CD14-positive monocyte (primary cell): ENCODE data around the gene PTPRR. TPM values are rescaled to one million over a fixed set of nuclear protein-coding genes. Genes with fewer than 3 reads are reported as not detected.

Experiments used
- DNase-seq, 3 donors: peaks; one replicate each; pipeline ENCODE4 v3.0.0-alpha.2; 2011 to 2022
- H2AFZ ChIP-seq: 2 replicates; pipeline ENCODE4 v1.6.0; 2012; ENCODE audit warnings: mild to moderate bottlenecking, low read depth, low read length, inconsistent platforms; ENCODE audit not compliant: insufficient read depth, poor library complexity, severe bottlenecking
- H3K27ac ChIP-seq, 2 donors: 1 replicate in 1 of 2; 2 replicates in 1 of 2; pipeline ENCODE4 v1.5.1; 2012 to 2013; ENCODE audit warnings: low read length in 2 of 2, control low read depth in 1 of 2, inconsistent platforms in 1 of 2, low read depth in 1 of 2, mild to moderate bottlenecking in 1 of 2
- H3K27me3 ChIP-seq, 2 donors: one replicate each; pipeline versions ENCODE4 v1.6.0 to v1.6.1; 2011 to 2013; ENCODE audit warnings: low read length in 2 of 2; ENCODE audit not compliant: control insufficient read depth in 2 of 2, insufficient read depth in 2 of 2
- H3K36me3 ChIP-seq, 2 donors: replicated peaks in 1 of 2; 1 replicate in 1 of 2; 2 replicates in 1 of 2; pipeline versions ENCODE4 v1.5.1 to v1.6.1; 2012 to 2013; ENCODE audit warnings: low read length in 2 of 2, control low read depth in 1 of 2, inconsistent platforms in 1 of 2, mild to moderate bottlenecking in 1 of 2; ENCODE audit not compliant: insufficient read depth in 2 of 2, control insufficient read depth in 1 of 2
- H3K4me1 ChIP-seq, 2 donors: 1 replicate in 1 of 2; 2 replicates in 1 of 2; pipeline versions ENCODE4 v1.5.1 to v1.6.1; 2012 to 2013; ENCODE audit warnings: low read length in 2 of 2, control low read depth in 1 of 2, inconsistent platforms in 1 of 2, mild to moderate bottlenecking in 1 of 2, moderate library complexity in 1 of 2; ENCODE audit not compliant: insufficient read depth in 2 of 2, control insufficient read depth in 1 of 2
- H3K4me2 ChIP-seq: replicated peaks from 2 replicates; pipeline ENCODE3; 2012; ENCODE audit warnings: low read length, moderate library complexity, mild to moderate bottlenecking; ENCODE audit not compliant: poor library complexity, severe bottlenecking; ENCODE audit errors: extremely low read depth
- H3K4me3 ChIP-seq, 3 experiments: fragments of 200-600 bp in 1 of 3; sonication (generic) in 1 of 3; replicated peaks in 1 of 3; 1 replicate in 2 of 3; 2 replicates in 1 of 3; pipeline ENCODE4 v1.5.1; 2011 to 2013; ENCODE audit warnings: low read length in 3 of 3, mild to moderate bottlenecking in 3 of 3, control low read depth in 2 of 3, low read depth in 2 of 3, inconsistent platforms in 1 of 3, moderate library complexity in 1 of 3
- H3K79me2 ChIP-seq: 2 replicates; pipeline ENCODE4 v1.6.0; 2012; ENCODE audit warnings: mild to moderate bottlenecking, control low read depth, inconsistent platforms, low read length, moderate library complexity; ENCODE audit not compliant: insufficient read depth
- H3K9ac ChIP-seq: 2 replicates; pipeline ENCODE4 v1.6.0; 2017; ENCODE audit warnings: low read length, mild to moderate bottlenecking; ENCODE audit not compliant: insufficient read depth, poor library complexity, severe bottlenecking
- H3K9me3 ChIP-seq, 2 donors: replicated peaks in 1 of 2; 1 replicate in 1 of 2; 2 replicates in 1 of 2; pipeline versions ENCODE4 v1.5.1 to v1.6.1; 2012 to 2013; ENCODE audit warnings: low read length in 2 of 2, control low read depth in 1 of 2; ENCODE audit not compliant: control insufficient read depth in 1 of 2, insufficient read depth in 1 of 2
- H4K20me1 ChIP-seq: 2 replicates; pipeline ENCODE4 v1.6.0; 2012; ENCODE audit warnings: mild to moderate bottlenecking, low read length, control low read depth, moderate library complexity; ENCODE audit not compliant: insufficient read depth
- H3K27ac Mint-ChIP-seq, 7 donors: one replicate each; pipeline ENCODE4 v1.8.0; 2020; ENCODE audit warnings: mild to moderate bottlenecking in 7 of 7, mixed read lengths in 7 of 7, moderate library complexity in 6 of 7, inconsistent platforms in 2 of 7
- H3K27me3 Mint-ChIP-seq, 3 donors: one replicate each; pipeline ENCODE4 v1.8.0; 2021 to 2022; ENCODE audit warnings: low read depth in 3 of 3, mild to moderate bottlenecking in 3 of 3, mixed read lengths in 3 of 3, moderate library complexity in 3 of 3, inconsistent platforms in 1 of 3
- H3K36me3 Mint-ChIP-seq, 2 donors: one replicate each; pipeline ENCODE4 v1.8.0; 2020; ENCODE audit warnings: mixed read lengths in 2 of 2, inconsistent platforms in 1 of 2, mild to moderate bottlenecking in 1 of 2
- H3K4me1 Mint-ChIP-seq: one replicate; pipeline ENCODE4 v1.8.0; 2020; ENCODE audit warnings: mild to moderate bottlenecking, mixed read lengths
- H3K4me3 Mint-ChIP-seq, 2 donors: one replicate each; pipeline ENCODE4 v1.8.0; 2020; ENCODE audit warnings: mild to moderate bottlenecking in 2 of 2, mixed read lengths in 2 of 2, moderate library complexity in 1 of 2
- H3K9me3 Mint-ChIP-seq, 7 donors: one replicate each; pipeline ENCODE4 v1.8.0; 2020 to 2022; ENCODE audit warnings: mixed read lengths in 7 of 7, mild to moderate bottlenecking in 6 of 7, moderate library complexity in 6 of 7, inconsistent platforms in 2 of 7
- CTCF ChIP-seq: fragments of 200-600 bp; IDR thresholded peaks from one replicate; pipeline ENCODE4 v1.8.0; 2022; ENCODE audit warnings: antibody characterized with exemption, mild to moderate bottlenecking
- WGBS: methylation state at CpG from one replicate; pipeline ENCODE4 v1.1.5; 2013; ENCODE audit warnings: missing lambda C conversion rate; ENCODE audit not compliant: insufficient coverage; 5-methylcytosine and 5-hydroxymethylcytosine counted together
- intact Hi-C, 2 donors: fragments of 100-400 bp; cut with micrococcal nuclease; formaldehyde crosslinking; loops; one replicate each; pipeline versions ENCODE4 v1.15.0 to v1.15.1; 2023
- polyA plus RNA-seq, 3 donors: library from polyadenylated mRNA; depleted of rRNA in 1 of 3; unstranded in 2 of 3; stranded (reverse) in 1 of 3; fragments of 300-500 nt in 2 of 3; fragments of >200 nt in 1 of 3; fragmentation: Illumina TruSeq in 2 of 3; gene quantifications; 1 replicate in 2 of 3; 2 replicates in 1 of 3; pipeline ENCODE4 v1.2.3, GENCODE V29; 2012 to 2021

PTPRR gene
- polyA plus RNA-seq, 3 donors, result not detected

- WGBS, result no CpG with 5 or more reads among the region's 1 CpG
- Histone ChIP-seq H4K20me1 (no peaks in the 10 kb centered on the region), H3K79me2 (no peaks in the 10 kb centered on the region), H3K9ac (no peak overlapping the region), H2AFZ (no peak overlapping the region), H3K36me3 (no peaks in the 10 kb centered on the region), H3K9me3 (no peaks in the 10 kb centered on the region), H3K4me1 (no peaks in the 10 kb centered on the region), H3K4me3 (no peak overlapping the region), H3K27me3 (peaks cover 0 to 4% of the 10 kb centered on the region in 2 donors), H3K4me2 (no peak overlapping the region), H3K27ac (no peak overlapping the region)
- H3K9me3 Mint-ChIP-seq, result peaks cover 0 to 3% (median 0%) of the 10 kb centered on the region in 7 donors
- TF ChIP-seq CTCF, result no peak
- no peak overlapping the region for H3K4me3 Mint-ChIP-seq
- H3K36me3 Mint-ChIP-seq, result no peaks in the 10 kb centered on the region
- H3K27me3 Mint-ChIP-seq, result peaks cover 0 to 5% (median 2%) of the 10 kb centered on the region in 3 donors
- no peak for DNase-seq
- H3K27ac Mint-ChIP-seq, result no peak overlapping the region
- H3K4me1 Mint-ChIP-seq, result no peaks in the 10 kb centered on the region
- intact Hi-C loops, result no loop called here
Observed at GRCh38 chr12:70925539-70925938, 5.0 kb upstream of the PTPRR start.

GRCh38 chr12:70920891-70921290 lies 353 bp upstream of the PTPRR start:
- Mint-ChIP-seq H3K4me1 (no peaks in the 10 kb centered on the region), H3K9me3 (peaks cover 0 to 12% (median 4%) of the 10 kb centered on the region in 7 donors), H3K27me3 (peaks cover 2 to 14% (median 8%) of the 10 kb centered on the region in 3 donors), H3K36me3 (no peaks in the 10 kb centered on the region), H3K27ac (no peak overlapping the region), H3K4me3 (no peak overlapping the region)
- H2AFZ ChIP-seq, result no peak overlapping the region
- intact Hi-C loops, result no loop called here
- H3K27ac ChIP-seq, result no peak overlapping the region
- no peak overlapping the region for H3K4me2 ChIP-seq
- no peaks in the 10 kb centered on the region for H4K20me1 ChIP-seq
- H3K4me3 ChIP-seq, result no peak overlapping the region
- H3K79me2 ChIP-seq, result no peaks in the 10 kb centered on the region
- WGBS, result 50% methylated on average over 3 of the region's 9 CpGs
- no peak for TF ChIP-seq CTCF
- no peaks in the 10 kb centered on the region for H3K36me3 ChIP-seq
- H3K9ac ChIP-seq, result no peak overlapping the region
- no peaks in the 10 kb centered on the region for H3K4me1 ChIP-seq
- peaks cover 0 to 14% of the 10 kb centered on the region in 2 donors for H3K27me3 ChIP-seq
- H3K9me3 ChIP-seq, result no peaks in the 10 kb centered on the region
- DNase-seq, result no peak
